Activated CD4-positive, alpha-beta T cell treated with anti-CD3 and anti-CD28 coated beads, Interleukin-2, amount 50 U/mL, for 48 hours (primary cell): Measurements from ENCODE around the gene TNFAIP2.
"Not testable (repeated sequence)": the region's sequence is repeated elsewhere in the genome, so short reads cannot be mapped to it uniquely, and the experiment has no call there.

Source experiments
- DNase-seq, 2 experiments: peaks; one replicate each; pipeline ENCODE4 v3.0.0-alpha.2; 2020

The TNFAIP2 gene

DNA sequence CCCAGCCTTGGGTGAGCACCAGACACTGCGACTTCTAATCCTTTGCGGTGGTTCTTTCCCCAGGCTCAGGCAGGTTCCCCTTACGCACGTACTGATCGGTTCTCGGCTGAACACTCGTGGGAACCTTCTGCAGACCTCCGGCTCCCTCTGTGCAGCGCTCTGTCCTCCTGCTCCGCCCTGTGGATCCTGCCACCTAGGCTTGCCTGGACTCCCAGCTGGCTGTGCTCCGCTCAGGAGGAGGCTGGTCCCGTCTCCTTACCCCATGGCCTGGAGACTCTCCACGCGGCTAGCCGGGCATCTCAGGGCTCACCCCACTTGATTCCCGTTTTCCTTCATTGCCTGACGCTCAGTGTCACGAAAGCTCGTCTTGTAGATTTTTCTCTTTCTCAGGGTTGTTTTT, 34.7 kb downstream of the TNFAIP2 start:
- no peak for DNase-seq

- DNase-seq, result no peak
Observed at GRCh38 chr14:103158688-103159087, 35.4 kb downstream of the TNFAIP2 start.

DNA sequence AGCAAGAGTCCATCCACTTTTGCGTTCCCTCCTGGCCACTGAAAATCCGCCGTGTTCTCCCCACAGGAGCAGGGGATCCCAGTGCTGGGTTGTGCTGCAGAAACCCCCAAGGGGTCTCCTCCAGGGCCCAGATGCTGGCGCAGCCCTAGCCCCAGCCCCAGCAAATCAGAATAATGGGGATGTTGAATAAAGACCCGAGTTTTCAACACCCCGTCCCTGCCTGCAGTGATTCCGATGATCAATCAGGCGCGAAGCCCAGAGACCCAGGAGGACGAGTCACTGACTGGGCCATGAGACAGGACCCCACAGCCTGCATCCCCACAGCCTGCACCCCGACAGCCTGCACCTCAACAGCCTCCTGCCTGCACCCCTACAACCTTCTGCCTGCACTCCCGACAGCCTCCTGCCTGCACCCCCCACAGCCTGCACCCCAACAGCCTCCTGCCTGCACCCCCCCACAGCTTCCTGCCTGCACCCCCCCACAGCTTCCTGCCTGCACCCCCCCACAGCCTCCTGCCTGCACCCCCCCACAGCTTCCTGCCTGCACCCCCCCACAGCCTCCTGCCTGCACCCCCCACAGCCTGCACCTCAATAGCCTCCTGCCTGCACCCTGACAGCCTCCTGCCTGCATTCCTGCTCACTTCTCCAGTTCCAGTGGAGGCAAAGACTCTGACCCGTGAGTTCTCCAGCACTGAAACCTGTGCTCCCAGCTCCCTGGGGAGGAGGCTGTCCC, 37.2 kb downstream of the TNFAIP2 start:
- no peak for DNase-seq

- DNase-seq, result no peak
Observed at GRCh38 chr14:103161054-103161397, 37.8 kb downstream of the TNFAIP2 start.

DNA sequence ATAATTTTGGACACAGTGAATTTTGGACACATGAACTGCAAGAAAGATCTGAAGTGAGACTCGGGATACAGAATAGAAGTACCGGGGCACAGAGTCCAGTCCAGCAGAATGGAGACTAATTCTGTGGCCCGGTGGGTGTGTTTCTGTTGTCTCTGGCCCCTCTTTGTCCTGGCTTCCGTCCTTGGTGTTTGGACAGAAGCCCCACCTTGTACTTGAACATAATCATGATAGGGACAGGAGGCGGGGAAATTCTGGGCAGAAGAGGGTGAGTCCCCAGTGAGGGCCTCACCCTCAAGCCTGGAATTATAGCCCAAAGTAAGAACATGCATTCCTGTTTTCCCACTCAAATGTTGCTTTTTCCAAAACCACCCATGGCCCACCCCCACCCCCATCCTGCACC, 39.9 kb downstream of the TNFAIP2 start:
- DNase-seq, result no peak

DNA sequence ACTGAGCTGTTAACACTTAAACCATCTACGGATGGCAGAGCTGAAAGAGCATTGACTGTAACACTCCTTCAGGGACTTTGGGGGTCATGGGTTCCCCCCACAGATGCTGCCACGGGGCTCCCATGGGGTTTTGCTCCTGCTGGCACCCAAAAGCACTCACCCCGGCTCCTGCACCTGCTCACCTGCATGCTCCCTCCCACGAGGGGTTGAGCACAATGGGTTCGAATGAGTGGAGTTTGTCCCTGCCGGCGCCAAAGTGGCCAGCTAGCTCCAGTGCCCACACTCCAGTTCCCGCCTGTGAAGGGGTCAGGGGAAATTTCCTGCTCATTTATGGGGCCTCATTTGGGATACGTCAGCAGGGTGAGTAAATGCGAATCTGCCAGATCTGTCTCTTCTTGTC, 40.7 kb downstream of the TNFAIP2 start:
- DNase-seq, result no peak

DNA sequence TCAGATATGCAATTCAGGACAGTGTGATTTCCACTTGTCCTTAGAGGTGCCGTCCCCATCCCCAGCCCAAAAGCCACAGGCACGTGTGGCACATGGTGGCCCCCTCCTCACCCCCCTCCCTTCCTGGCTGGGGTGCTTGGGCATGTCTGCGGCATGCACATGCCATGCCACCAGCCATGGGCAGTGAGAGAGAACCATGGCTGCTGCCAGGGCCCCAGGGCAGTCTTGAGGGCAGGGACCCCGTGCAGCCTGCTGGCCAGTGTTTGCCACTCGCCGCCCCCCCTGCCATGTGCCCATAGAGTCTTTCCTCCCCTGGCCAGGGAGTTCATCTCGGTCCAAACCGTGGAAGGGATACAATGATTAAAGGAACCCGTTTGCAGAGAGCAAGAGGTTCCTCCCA, 41.5 kb downstream of the TNFAIP2 start:
- no peak for DNase-seq

DNA sequence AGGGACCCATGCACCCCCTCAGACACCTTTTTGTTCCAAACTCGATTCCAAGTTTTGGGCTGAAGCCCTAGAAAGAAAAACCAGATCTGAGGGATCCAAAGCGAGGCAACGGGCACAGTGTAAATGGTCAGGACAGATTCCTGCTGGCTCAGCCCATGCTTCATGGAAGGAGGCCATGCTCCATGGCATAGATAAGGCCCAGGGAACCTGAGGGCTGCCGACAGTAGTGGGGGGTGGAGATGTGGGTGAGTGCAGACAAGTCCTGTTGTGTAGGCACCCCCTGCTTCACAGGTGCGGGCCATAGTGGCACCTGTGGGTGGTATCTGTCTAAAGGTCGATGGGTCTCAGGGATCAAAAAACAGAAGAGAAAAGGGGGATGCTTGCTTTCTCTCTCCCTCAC, 42.1 kb downstream of the TNFAIP2 start:
- no peak for DNase-seq

GRCh38 chr14:103169954-103170353, 46.7 kb downstream of the TNFAIP2 start:
- DNase-seq, result no peak

GRCh38 chr14:103171206-103171605, 47.9 kb downstream of the TNFAIP2 start:
- not testable (repeated sequence) for DNase-seq

- DNase-seq, result no peak
Observed at GRCh38 chr14:103172921-103173320, 49.7 kb downstream of the TNFAIP2 start.

- DNase-seq, result not testable (repeated sequence)
Observed at GRCh38 chr14:103173887-103174286, 50.6 kb downstream of the TNFAIP2 start.

- DNase-seq, result not testable (repeated sequence)
Observed at GRCh38 chr14:103176176-103176575, 52.9 kb downstream of the TNFAIP2 start.

DNA sequence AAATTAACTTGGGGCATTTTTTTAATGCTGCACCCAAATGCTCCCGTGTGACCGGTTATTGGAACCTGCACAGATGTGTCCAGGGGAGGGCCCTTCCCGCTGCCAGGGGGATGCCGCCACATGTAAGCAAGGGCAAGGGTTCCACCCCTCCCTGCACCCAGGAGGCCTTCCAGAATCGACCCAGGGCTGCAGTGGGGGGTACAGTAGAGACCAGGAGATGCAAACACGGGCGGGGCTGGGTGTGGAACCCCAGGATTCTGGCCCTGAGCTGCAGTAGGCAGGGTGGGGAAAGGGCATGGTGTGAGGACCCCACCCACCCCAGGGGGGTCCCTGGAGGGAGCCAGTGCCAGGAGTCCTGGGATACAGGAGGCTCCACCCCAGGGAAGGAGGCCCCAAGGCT, 54.1 kb downstream of the TNFAIP2 start:
- no peak for DNase-seq

GRCh38 chr14:103178521-103178920, 55.3 kb downstream of the TNFAIP2 start:
- DNase-seq, result no peak

GRCh38 chr14:103179094-103179493, 55.8 kb downstream of the TNFAIP2 start:
- no peak for DNase-seq

GRCh38 chr14:103180331-103180730, 57.1 kb downstream of the TNFAIP2 start:
- no peak for DNase-seq

GRCh38 chr14:103184046-103184445, 60.8 kb downstream of the TNFAIP2 start:
- DNase-seq, result no peak

GRCh38 chr14:103185051-103186029, 62.1 kb downstream of the TNFAIP2 start:
- DNase-seq, result no peak

DNA sequence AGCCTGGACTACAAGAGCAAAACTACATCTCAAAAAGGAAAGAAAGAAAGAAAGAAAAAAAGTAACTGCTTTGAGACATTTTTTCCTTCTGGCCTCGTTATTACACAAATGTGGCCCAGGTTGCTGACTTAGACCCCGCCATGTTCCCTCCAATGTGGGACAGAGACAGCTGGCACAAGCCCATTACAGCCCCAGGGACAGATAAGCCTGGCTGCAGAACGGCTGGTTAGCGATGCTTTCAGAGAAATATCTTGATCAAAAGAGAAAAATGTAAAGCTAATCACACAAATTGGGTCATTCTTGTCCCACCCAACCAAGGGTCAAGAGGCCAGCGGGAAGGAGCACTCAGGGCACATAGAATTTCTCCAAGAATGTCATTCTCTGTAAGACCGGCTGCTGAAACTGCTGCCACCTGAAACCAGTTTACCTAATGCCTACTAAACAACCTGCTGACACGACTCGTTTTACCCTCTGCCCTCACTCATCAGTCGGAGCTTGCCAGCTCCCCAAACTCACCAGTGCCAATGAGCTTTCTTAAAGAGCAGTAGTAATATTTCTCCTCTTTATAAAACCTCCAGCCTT, 63.1 kb downstream of the TNFAIP2 start:
- DNase-seq, result no peak
